Measurements from ENCODE around the gene METTL2B.
"Not testable (repeated sequence)": the region's sequence is repeated elsewhere in the genome, so short reads cannot be mapped to it uniquely, and the experiment has no call there.

The METTL2B gene

DNA sequence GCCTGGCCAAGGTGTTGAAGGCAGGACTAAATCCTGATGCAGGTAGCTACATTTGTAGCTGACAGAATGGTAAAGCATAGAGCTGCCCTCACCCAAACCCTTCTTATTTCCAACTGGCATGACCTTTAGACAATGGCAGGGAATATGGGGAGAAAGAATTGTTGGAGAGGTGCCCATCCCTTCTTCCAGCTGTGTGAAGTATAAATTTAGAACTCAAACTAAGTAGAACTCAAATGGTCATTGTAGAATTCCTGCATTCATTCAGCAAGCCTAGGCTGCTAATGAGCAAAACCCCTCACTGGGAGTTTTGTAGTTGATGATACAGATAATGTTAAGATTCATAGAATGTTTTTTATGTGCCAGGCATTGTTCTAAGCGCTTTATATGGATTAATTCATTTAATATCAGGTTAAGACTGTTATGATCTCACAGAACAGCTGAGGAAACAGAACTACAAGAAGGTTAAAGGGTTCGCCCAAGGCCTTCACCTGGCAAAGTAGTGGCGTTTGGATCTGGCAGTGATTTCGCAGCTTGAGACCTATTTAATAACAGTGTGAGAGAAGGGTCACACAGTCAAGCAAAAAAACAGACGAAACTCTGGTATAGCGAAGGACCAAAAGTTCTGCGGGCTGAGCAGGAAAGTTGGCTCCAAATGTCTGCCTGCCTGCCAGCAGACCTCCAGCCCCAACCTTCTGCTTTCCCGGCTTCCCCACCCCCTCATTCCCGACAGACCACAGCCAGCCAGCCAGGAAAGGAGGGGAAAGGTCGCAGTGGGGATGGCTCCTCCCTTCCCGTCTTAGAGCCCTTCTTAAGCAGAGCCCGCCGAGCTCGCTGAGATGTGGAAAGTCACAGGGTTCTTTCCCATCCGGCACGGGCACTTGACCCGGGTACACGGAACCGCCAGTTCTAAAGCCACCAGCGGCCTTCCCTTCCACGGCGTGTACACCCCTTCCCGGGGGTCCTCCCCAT, 22.4 kb upstream of the METTL2B start:
- intact Hi-C loops (cut with DNase I), result loop anchor here (1.0 to 10.0 kb wide), 2 partner anchors 27 to 81 kb away; no protein-coding TSS in a partner anchor
- DNase-seq, result peak in 39 of 42 donors; percentile 14 to 80 (median 55)

- intact Hi-C loops (cut with DNase I), result loop anchor here (1.0 to 10.0 kb wide), 2 partner anchors 28 to 80 kb away; no protein-coding TSS in a partner anchor
- DNase-seq, result no peak
Observed at GRCh38 chr7:128454808-128455542, 21.6 kb upstream of the METTL2B start.

- intact Hi-C loops (cut with DNase I), result loop anchor here (10.0 kb wide), 1 partner anchor 79 kb away; no protein-coding TSS in a partner anchor
- DNase-seq, result peak; percentile 74 to 95 (median 92)
Observed at GRCh38 chr7:128455543-128456254, 20.8 kb upstream of the METTL2B start, which contains the start of gene HILPDA. TSS of gene HILPDA (plus strand) at chr7:128455878. CDS start at chr7:128457269, 1,391 bp downstream.

DNA sequence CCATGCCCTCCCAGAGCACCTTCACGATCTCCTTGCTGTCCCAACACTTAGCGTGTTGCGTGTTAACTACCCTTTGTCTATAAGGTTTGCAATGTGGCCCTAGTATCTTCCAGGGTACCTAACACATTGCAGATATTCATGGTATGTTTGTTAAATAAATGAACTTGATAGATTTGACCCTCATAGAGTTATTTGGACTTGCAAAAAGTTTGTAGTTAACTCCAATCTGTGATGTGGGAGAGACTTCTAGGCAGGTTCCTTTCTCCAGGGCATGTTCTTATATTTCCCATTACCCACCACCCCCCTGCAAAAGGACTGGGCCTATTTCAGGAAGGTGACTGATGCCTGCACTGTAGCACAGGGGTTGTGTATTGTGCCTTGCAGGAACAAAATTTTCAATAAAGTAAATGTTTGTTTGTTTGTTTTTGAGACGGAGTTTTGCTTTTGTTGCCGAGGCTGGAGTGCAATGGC, 20.3 kb upstream of the METTL2B start:
- intact Hi-C loops (cut with DNase I), result loop anchor here (10.0 kb wide), 1 partner anchor 79 kb away; no protein-coding TSS in a partner anchor
- DNase-seq, result no peak

DNA sequence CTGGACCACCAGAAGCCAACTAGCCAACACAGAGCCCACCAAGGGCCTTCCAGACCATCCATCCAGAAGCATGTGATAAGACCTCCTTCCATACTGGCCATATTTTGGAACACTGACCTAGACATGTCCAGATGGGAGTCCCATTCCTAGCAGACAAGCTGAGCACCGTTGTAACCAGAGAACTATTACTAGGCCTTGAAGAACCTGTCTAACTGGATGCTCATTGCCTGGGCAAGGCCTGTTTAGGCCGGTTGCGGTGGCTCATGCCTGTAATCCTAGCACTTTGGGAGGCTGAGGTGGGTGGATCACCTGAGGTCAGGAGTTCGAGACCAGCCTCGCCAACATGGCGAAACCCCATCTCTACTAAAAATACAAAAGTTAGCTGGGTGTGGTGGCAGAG, 19.2 kb upstream of the METTL2B start:
- intact Hi-C loops (cut with DNase I), result loop anchor here (10.0 kb wide), 1 partner anchor 77 kb away; no protein-coding TSS in a partner anchor

GRCh38 chr7:128458956-128459355, 17.6 kb upstream of the METTL2B start:
- intact Hi-C loops (cut with DNase I), result loop anchor here (2.0 to 10.0 kb wide), 3 partner anchors 32 to 76 kb away; no protein-coding TSS in a partner anchor
- no peak for DNase-seq

More for the DNA sequence above, 19.2 kb upstream of the METTL2B start:
- peak in 1 of 42 donors; percentile 17 for DNase-seq

- DNase-seq, result peak; percentile 28 to 86 (median 71)
- intact Hi-C loops (cut with DNase I), result loop anchor here (2.0 to 10.0 kb wide), 3 partner anchors 33 to 75 kb away; no protein-coding TSS in a partner anchor
Observed at GRCh38 chr7:128459394-128459878, 17.1 kb upstream of the METTL2B start.

DNA sequence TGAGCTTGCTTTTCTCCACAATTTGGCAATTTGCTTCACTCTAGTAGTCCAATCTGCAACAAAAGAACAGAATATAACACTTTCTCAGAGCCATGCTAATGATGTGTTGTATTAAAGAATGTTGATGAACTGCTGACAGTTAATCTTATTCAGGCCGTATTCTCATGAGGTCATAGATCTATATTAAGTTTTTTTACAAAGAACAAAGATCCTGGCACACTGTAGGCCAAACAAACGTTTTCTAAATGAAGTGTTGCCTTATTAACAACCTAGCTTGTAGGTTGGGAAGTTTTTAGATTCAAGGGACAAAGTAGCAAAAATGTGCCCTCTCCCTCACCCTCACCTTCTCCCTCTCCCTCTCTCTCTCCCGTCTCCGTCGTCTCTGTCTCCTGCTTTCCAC, 14.1 kb upstream of the METTL2B start:
- no peak for DNase-seq
- intact Hi-C loops (cut with DNase I), result no loop called here

DNA sequence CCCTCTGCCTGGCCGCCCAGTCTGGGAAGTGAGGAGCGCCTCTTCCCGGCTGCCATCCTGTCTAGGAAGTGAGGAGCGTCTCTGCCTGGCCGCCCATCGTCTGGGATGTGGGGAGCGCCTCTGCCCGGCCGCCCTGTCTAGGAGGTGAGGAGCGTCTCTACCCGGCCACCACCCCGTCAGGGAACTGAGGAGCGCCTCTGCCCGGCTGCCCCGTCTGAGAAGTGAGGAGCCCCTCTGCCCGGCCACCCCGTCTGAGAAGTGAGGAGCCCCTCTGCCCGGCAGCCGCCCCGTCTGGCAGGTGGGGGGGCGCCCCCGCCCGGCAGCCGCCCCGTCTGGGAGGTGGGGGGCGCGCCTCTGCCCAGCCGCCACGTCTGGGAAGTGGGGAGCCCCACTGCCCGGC, 13.2 kb upstream of the METTL2B start:
- intact Hi-C loops (cut with DNase I); DNase-seq: not testable (repeated sequence)

GRCh38 chr7:128463933-128464332, 12.6 kb upstream of the METTL2B start:
- DNase-seq; intact Hi-C loops (cut with DNase I): not testable (repeated sequence)

- DNase-seq; intact Hi-C loops (cut with DNase I): not testable (repeated sequence)
Observed at GRCh38 chr7:128466871-128467270, 9.7 kb upstream of the METTL2B start.

DNA sequence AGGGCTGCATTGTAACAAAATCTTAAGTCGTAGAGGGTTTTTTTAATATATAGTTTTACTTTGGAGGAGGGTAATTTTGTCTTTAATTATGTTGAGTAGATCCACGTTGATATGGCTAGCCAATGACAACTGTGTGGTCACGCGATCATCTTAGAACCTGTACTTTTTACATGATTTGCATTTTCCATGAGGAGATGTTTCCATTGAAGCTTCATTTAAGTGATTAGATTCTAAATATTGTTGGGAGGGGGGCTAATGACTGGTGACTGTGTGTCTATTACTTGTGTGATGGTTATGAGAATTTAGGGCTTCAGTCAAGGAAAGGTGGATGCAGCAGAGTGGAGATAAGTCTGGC, 765 bp downstream of the METTL2B start:
- DNase-seq; intact Hi-C loops (cut with DNase I): not testable (repeated sequence)

DNA sequence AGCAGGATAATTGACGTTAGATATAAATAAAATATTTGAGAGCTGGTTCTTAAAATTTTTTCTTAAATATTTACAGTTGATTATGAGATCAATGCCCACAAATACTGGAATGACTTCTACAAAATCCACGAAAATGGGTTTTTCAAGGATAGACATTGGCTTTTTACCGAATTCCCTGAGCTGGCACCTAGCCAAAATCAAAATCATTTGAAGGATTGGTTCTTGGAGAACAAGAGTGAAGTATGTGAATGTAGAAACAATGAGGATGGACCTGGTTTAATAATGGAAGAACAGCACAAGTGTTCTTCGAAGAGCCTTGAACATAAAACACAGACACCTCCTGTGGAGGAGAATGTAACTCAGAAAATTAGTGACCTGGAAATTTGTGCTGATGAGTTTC, 2.5 kb downstream of the METTL2B start:
- DNase-seq; intact Hi-C loops (cut with DNase I): not testable (repeated sequence)

DNA sequence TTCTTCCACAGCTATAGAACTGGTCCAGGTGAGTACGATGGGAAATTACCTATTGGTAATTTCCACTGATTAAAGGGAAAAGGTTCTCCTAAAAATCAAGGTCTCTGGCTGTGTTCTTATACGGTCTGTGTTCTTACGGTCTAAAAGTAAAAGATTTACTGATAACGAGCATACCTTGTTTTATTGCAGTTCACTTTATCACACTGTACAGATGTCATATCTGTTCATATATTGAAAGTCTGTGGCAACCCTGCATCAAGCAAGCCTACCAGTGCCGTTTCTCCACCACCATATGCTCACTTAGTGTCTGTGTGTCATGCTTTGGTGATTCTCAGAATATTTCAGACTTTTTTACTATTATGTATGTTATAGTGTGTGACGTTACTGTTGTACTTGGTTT, 11.6 kb downstream of the METTL2B start:
- intact Hi-C loops (cut with DNase I); DNase-seq: not testable (repeated sequence)

GRCh38 chr7:128497405-128497804, 20.9 kb downstream of the METTL2B start:
- intact Hi-C loops (cut with DNase I), result no loop called here
- DNase-seq, result no peak

DNA sequence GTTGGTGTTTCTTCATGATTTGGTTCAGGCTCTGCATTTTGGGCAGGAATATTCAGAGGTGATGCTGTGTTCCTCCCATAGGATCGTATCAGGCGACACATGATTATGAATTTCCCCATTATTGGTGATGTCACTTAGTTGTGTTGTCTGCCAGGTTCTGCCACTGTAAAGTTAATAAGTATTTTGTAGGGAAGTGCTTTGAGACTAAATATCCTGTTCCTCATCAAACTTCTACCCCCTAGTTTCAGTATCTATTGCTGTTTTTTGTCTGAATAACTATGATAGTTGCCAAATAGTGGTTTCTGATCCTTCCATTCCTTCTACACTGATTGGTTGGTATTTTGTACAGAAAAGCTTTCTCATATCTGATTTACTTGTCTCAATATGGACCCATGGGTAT, 28.9 kb downstream of the METTL2B start:
- DNase-seq; intact Hi-C loops (cut with DNase I): not testable (repeated sequence)

- intact Hi-C loops (cut with DNase I); DNase-seq: not testable (repeated sequence)
Observed at GRCh38 chr7:128506819-128507218, 30.3 kb downstream of the METTL2B start.

DNA sequence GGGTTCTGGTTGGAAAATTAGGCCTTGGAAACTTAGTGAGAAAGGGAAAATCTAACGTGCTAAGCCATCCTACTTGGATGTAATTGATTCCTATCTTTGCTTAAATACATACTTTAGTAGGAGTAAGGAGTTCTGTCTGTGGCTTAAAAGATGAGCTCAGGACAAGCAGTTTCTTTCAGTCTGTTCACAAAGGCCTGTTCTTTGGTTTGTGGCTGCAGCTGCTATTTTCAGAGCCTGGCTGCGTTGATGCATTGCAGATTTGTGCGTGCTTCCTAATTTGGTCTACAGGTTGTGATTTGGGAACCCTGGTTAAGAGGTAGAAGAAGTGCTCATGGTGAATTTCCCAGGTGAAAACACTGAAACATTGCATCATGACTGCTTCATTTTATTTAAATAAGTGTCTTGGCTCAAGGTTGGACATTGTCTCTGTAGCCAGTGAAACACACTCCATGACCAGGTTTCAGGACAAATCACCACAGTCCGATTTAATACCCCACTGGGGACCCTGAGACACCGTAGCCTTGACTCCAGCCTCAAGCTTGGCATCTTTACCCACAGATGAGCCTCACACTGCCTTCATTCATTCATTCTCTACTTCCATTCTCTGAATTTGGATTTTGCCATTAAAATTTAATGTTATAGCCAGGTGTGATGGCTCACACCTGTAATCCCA, 30.9 kb downstream of the METTL2B start:
- peak in 7 of 42 donors; percentile 15 to 53 (median 32) for DNase-seq
- intact Hi-C loops (cut with DNase I), result not testable (repeated sequence)
